GM12892 (cell line): Measurements from ENCODE around the gene MCC.

Experiments
- POLR2A ChIP-seq: IDR thresholded peaks from 2 replicates; pipeline ENCODE4 v1.6.1; 2011; ENCODE audit warnings: low read depth, low read length, control low read depth
- POLR2AphosphoS5 ChIP-seq: IDR thresholded peaks from 2 replicates; pipeline ENCODE4 v1.6.1; 2011; ENCODE audit warnings: low read depth, low read length, control low read depth
- TAF1 ChIP-seq: IDR thresholded peaks from 2 replicates; pipeline ENCODE4 v1.6.1; 2011; ENCODE audit warnings: low read depth, mild to moderate bottlenecking, control low read depth, low read length, borderline replicate concordance

GRCh38 chr5:113474100-113474728, 14.0 kb downstream of the MCC start:
- TF ChIP-seq POLR2A: no peak
- TF ChIP-seq POLR2AphosphoS5: no peak
- no peak for TF ChIP-seq TAF1
